ENCODE data around the gene ODF2L.

GRCh38 chr1:86396498-86396890 lies 371 bp upstream of the ODF2L start:
- TF ChIP-seq POLR2A (IDR thresholded peaks at IDR 0.05) (no peak), CTCF (IDR thresholded peaks at IDR 0.05) (no peak)

All from thyroid gland (tissue), 4 donors.